AML-193 (cell line): ENCODE measurements around the gene CLMN.

Experiments
- DNase-seq, 2 experiments: peaks; one replicate each; lab custom pipeline; 2025; lab: John Stamatoyannopoulos, UW

CLMN gene

GRCh38 chr14:95341115-95341514 is 21.4 kb upstream of the CLMN start:
- no peak for DNase-seq

- no peak for DNase-seq
These were observed 20.5 kb upstream of the CLMN start for GRCh38 chr14:95340201-95340697.

- DNase-seq = no peak
These were observed 19.7 kb upstream of the CLMN start for GRCh38 chr14:95339301-95339865.

GRCh38 chr14:95338436-95338835 is 18.7 kb upstream of the CLMN start:
- no peak for DNase-seq

GRCh38 chr14:95337041-95337595 is 17.4 kb upstream of the CLMN start:
- DNase-seq = no peak

GRCh38 chr14:95336192-95336760 is 16.6 kb upstream of the CLMN start:
- no peak for DNase-seq

- no peak for DNase-seq
These were observed 15.4 kb upstream of the CLMN start for GRCh38 chr14:95335071-95335470.

GRCh38 chr14:95334044-95334443 is 14.3 kb upstream of the CLMN start:
- DNase-seq = no peak

GRCh38 chr14:95332641-95333040 is 12.9 kb upstream of the CLMN start:
- no peak for DNase-seq

GRCh38 chr14:95331708-95332408 is 12.2 kb upstream of the CLMN start:
- no peak for DNase-seq

- no peak for DNase-seq
These were observed 11.1 kb upstream of the CLMN start for GRCh38 chr14:95330591-95331370.

GRCh38 chr14:95329941-95330340 is 10.2 kb upstream of the CLMN start:
- no peak for DNase-seq

GRCh38 chr14:95328729-95329503 is 9.2 kb upstream of the CLMN start:
- no peak for DNase-seq

- no peak for DNase-seq
These were observed 8.1 kb upstream of the CLMN start for GRCh38 chr14:95327558-95328374.

- no peak for DNase-seq
These were observed 7.3 kb upstream of the CLMN start for GRCh38 chr14:95326987-95327386.

- no peak for DNase-seq
These were observed 4.2 kb upstream of the CLMN start for GRCh38 chr14:95323917-95324316.

- no peak for DNase-seq
These were observed 3.7 kb upstream of the CLMN start for GRCh38 chr14:95323361-95323760.

- DNase-seq = no peak
These were observed 2.9 kb upstream of the CLMN start for GRCh38 chr14:95322651-95323050.

- no peak for DNase-seq
These were observed 2.2 kb upstream of the CLMN start for GRCh38 chr14:95321693-95322455.
